Prostate gland (tissue), 2 donors: ENCODE measurements around the gene UAP1L1. TPM values are rescaled to one million over a fixed set of nuclear protein-coding genes. Genes with fewer than 3 reads are reported as not detected.
A peak's percentile ranks its signal among the peaks of the same experiment; 100 is the strongest.

Experiments
- DNase-seq: peaks from one replicate; pipeline ENCODE4 v3.0.0-alpha.2; 2019; ENCODE audit warnings: low spot score
- H3K27ac ChIP-seq, 2 donors: fragments of 200-600 bp; sonication (generic); 2 replicates each; pipeline ENCODE4 v1.5.1; 2017 to 2019
- H3K27me3 ChIP-seq: fragments of 200-600 bp; sonication (generic); replicated peaks from 2 replicates; pipeline ENCODE4 v1.5.1; 2019; ENCODE audit not compliant: insufficient read depth
- H3K36me3 ChIP-seq, 2 donors: fragments of 200-600 bp; sonication (generic); 1 replicate in 1 of 2; 2 replicates in 1 of 2; pipeline versions ENCODE4 v1.5.1 to v1.8.1; 2017 to 2019
- H3K4me1 ChIP-seq: fragments of 200-600 bp; sonication (generic); replicated peaks from 2 replicates; pipeline ENCODE4 v1.5.1; 2019
- H3K4me3 ChIP-seq, 2 donors: fragments of 200-600 bp; sonication (generic); 2 replicates each; pipeline ENCODE4 v1.5.1; 2017 to 2019
- H3K9me3 ChIP-seq: fragments of 200-600 bp; sonication (generic); 2 replicates; pipeline ENCODE4 v1.5.1; 2017
- CTCF ChIP-seq, 4 experiments: fragments of 200-600 bp in 2 of 4; fragments of 450-650 bp in 2 of 4; sonication (generic) in 2 of 4; IDR thresholded peaks; 1 replicate in 3 of 4; 2 replicates in 1 of 4; pipeline ENCODE4 v1.5.1; 2016 to 2019; ENCODE audit warnings: antibody characterized with exemption in 4 of 4, mild to moderate bottlenecking in 2 of 4, moderate library complexity in 2 of 4
- POLR2A ChIP-seq: fragments of 450-650 bp; IDR thresholded peaks from one replicate; pipeline ENCODE4 v1.6.1; 2016; ENCODE audit warnings: antibody characterized with exemption, mild to moderate bottlenecking
- POLR2AphosphoS5 ChIP-seq: sonication (generic); formaldehyde crosslinking; IDR thresholded peaks from one replicate; pipeline ENCODE4 v1.6.1; 2017; ENCODE audit warnings: antibody characterized with exemption
- WGBS: methylation state at CpG from one replicate; pipeline ENCODE4 v1.1.5; 2018; 5-methylcytosine and 5-hydroxymethylcytosine counted together
- intact Hi-C: fragments of 100-400 bp; cut with DNase I; formaldehyde crosslinking; loops from one replicate; pipeline ENCODE4 v1.14.2; 2022
- total RNA-seq, 2 donors: library from RNA; depleted of rRNA; stranded (reverse); fragments of >200 nt; gene quantifications; one replicate each; pipeline ENCODE4 v1.1.0, GENCODE V29; 2016

UAP1L1 gene
- total RNA-seq, 2 donors from 2014 or later = 8.2 to 19.9 TPM

GRCh38 chr9:137113385-137114159, 36.3 kb downstream of the UAP1L1 start:
- Histone ChIP-seq H3K36me3 (no peaks in the 10 kb centered on the region), H3K27me3 (no peaks in the 10 kb centered on the region), H3K27ac (no peak overlapping the region), H3K9me3 (no peaks in the 10 kb centered on the region), H3K4me3 (peak overlapping the region in 1 of 2 donors; percentile 67), H3K4me1 (no peaks in the 10 kb centered on the region)
- WGBS = 46% methylated on average over 42 of the region's 66 CpGs
- no peak for TF ChIP-seq POLR2AphosphoS5
- TF ChIP-seq CTCF (IDR thresholded peaks at IDR 0.05) = no peak
- no peak for TF ChIP-seq POLR2A
- intact Hi-C loops = no loop called here
- no peak for DNase-seq

- Histone ChIP-seq H3K4me1 (no peaks in the 10 kb centered on the region), H3K4me3 (peak overlapping the region; percentile 50 to 67), H3K9me3 (no peaks in the 10 kb centered on the region), H3K27ac (peak overlapping the region in 1 of 2 donors; percentile 47), H3K27me3 (no peaks in the 10 kb centered on the region), H3K36me3 (no peaks in the 10 kb centered on the region)
- WGBS = 0% methylated on average over 27 of the region's 45 CpGs
- TF ChIP-seq CTCF (IDR thresholded peaks at IDR 0.05) (no peak), POLR2AphosphoS5 (no peak), POLR2A (no peak)
- no peak for DNase-seq
- intact Hi-C loops = no loop called here
Observed at GRCh38 chr9:137114220-137114612, 36.9 kb downstream of the UAP1L1 start.

- Histone ChIP-seq H3K4me3 (peak within 1 kb of the TSS; percentile 50 to 67), H3K36me3 (no peaks in the 10 kb centered on the region), H3K4me1 (no peaks in the 10 kb centered on the region), H3K27me3 (no peaks in the 10 kb centered on the region), H3K27ac (peak within 1 kb of the TSS in 1 of 2 donors; percentile 47), H3K9me3 (no peaks in the 10 kb centered on the region)
- TF ChIP-seq CTCF (IDR thresholded peaks at IDR 0.05) (peak in 1 of 4 experiments; percentile 19), POLR2AphosphoS5 (peak; percentile 14), POLR2A (peak; percentile 44)
- WGBS = 6% methylated on average over 33 of the region's 70 CpGs
- peak; percentile 69 for DNase-seq
- intact Hi-C loops = loop anchor here (5.0 kb wide), 1 partner anchor 112 kb away; the partner anchor contains the start of genes CYSRT1 and RNF224
Observed at GRCh38 chr9:137114613-137115393, 37.5 kb downstream of the UAP1L1 start, which contains the start of gene DPP7. Gene DPP7, minus strand, starts transcription at chr9:137114733. Its CDS starts 20 bp downstream, at chr9:137114713.

GRCh38 chr9:137115394-137116026, 38.2 kb downstream of the UAP1L1 start:
- Histone ChIP-seq H3K9me3 (no peaks in the 10 kb centered on the region), H3K27ac (no peak overlapping the region), H3K4me1 (no peaks in the 10 kb centered on the region), H3K4me3 (no peak overlapping the region), H3K27me3 (no peaks in the 10 kb centered on the region), H3K36me3 (no peaks in the 10 kb centered on the region)
- DNase-seq = no peak
- WGBS = 74% methylated on average over 21 of the region's 21 CpGs
- TF ChIP-seq CTCF (IDR thresholded peaks at IDR 0.05) (no peak), POLR2AphosphoS5 (no peak), POLR2A (no peak)
- intact Hi-C loops = loop anchor here (5.0 kb wide), 1 partner anchor 112 kb away; the partner anchor contains the start of genes CYSRT1 and RNF224
